Heart left ventricle (tissue), 16 donors: ENCODE results near the gene PI4K2A. TPM values are rescaled to one million over a fixed set of nuclear protein-coding genes. Genes with fewer than 3 reads are reported as not detected.

ENCODE experiments used
- ATAC-seq, 4 donors: fragments of 200-7000 bp; cut with Tn5 transposase; one replicate each; pipeline ENCODE4 v1.9.1; 2020 to 2022; ENCODE audit warnings: moderate library complexity in 4 of 4, mild to moderate bottlenecking in 3 of 4, moderate number of reproducible peaks in 1 of 4
- DNase-seq, 5 donors: peaks; one replicate each; pipeline ENCODE4 v3.0.0-alpha.2; 2020
- H3K27ac ChIP-seq, 12 donors: fragments of 200-600 bp; sonication (generic) in 4 of 12; one replicate each; pipeline versions ENCODE4 v1.5.0 to v1.8.0; 2016 to 2022; ENCODE audit warnings: mild to moderate bottlenecking in 2 of 12
- H3K27me3 ChIP-seq, 9 donors: fragments of 200-600 bp; sonication (generic) in 2 of 9; one replicate each; pipeline versions ENCODE4 v1.5.1 to v1.8.0; 2016 to 2022; ENCODE audit warnings: mild to moderate bottlenecking in 3 of 9
- H3K36me3 ChIP-seq, 9 donors: fragments of 200-600 bp; sonication (generic) in 2 of 9; one replicate each; pipeline versions ENCODE4 v1.5.0 to v1.8.0; 2018 to 2022; ENCODE audit warnings: mild to moderate bottlenecking in 2 of 9
- H3K4me1 ChIP-seq, 12 donors: fragments of 200-600 bp; sonication (generic) in 4 of 12; one replicate each; pipeline versions ENCODE4 v1.5.0 to v1.8.0; 2016 to 2022; ENCODE audit warnings: mild to moderate bottlenecking in 3 of 12
- H3K4me3 ChIP-seq, 12 donors: fragments of 200-600 bp; sonication (generic) in 4 of 12; one replicate each; pipeline versions ENCODE4 v1.5.0 to v1.8.0; 2017 to 2022; ENCODE audit warnings: mild to moderate bottlenecking in 9 of 12, moderate library complexity in 4 of 12
- H3K9me3 ChIP-seq, 12 donors: fragments of 200-600 bp; sonication (generic) in 4 of 12; one replicate each; pipeline versions ENCODE4 v1.5.0 to v1.8.0; 2016 to 2022; ENCODE audit warnings: mild to moderate bottlenecking in 1 of 12
- CTCF ChIP-seq, 12 donors: fragments of 200-600 bp; sonication (generic) in 4 of 12; IDR thresholded peaks; one replicate each; pipeline versions ENCODE4 v1.5.0 to v1.8.0; 2018 to 2022; ENCODE audit warnings: antibody characterized with exemption in 12 of 12, mild to moderate bottlenecking in 5 of 12
- POLR2A ChIP-seq, 2 donors: fragments of 450-650 bp; IDR thresholded peaks; one replicate each; pipeline ENCODE4 v1.6.1; 2017; ENCODE audit warnings: antibody characterized with exemption in 2 of 2, mild to moderate bottlenecking in 2 of 2, moderate library complexity in 2 of 2
- WGBS, 4 donors: extraction: QIAGEN DNeasy Blood & Tissue Kit in 2 of 4; methylation state at CpG; one replicate each; pipeline versions ENCODE4 v1.1.5 to v1.1.7; 2013 to 2018; 5-methylcytosine and 5-hydroxymethylcytosine counted together
- intact Hi-C, 10 donors: fragments of 100-400 bp; cut with DNase I; formaldehyde crosslinking; loops; one replicate each; pipeline versions ENCODE4 v1.11.1 to v1.14.2; 2022
- polyA plus RNA-seq, 2 donors: library from polyadenylated mRNA; stranded (reverse); fragments of 200-250 nt; gene quantifications; one replicate each; pipeline ENCODE4 v1.2.3, GENCODE V29; 2013
- total RNA-seq, 9 donors: library from RNA; depleted of rRNA in 2 of 9; stranded (reverse); fragments of >200 nt in 2 of 9; fragmentation: NEBNext Ultra II Directional in 3 of 9; extraction: Animal tissue kit (Norgen Biotek cat#: 25700) in 3 of 9; gene quantifications; one replicate each; pipeline versions ENCODE4 v1.1.0 to v1.2.4, GENCODE V29; 2016 to 2023
- donor health status: ischemic (EF 13 %, LVEDD 7.1; RV severe dilation, severe dysfunction).
- donor health status: healthy with polysubstance abuse.
- donor health status: DM: no; HTN: yes; CAD: no.
- donor health status: DM: no; HTN: no; CAD: no.
- donor health status: ischemic (EF 25% LVEDD 6.9; RV normal size, moderate dysfunction).
- donor health status: ischemic (EF 25% LVEDD 5.7; RV mildly dilated, moderate dysfunction).
- donor health status: healthy.
- donor health status: DM: yes; HTN: yes; CAD: no.
- donor health status: ischemic (EF 35%, LVEDD 5.7; RV mildly dilated, moderate dysfunction).
- donor health status: nonischemic (EF 11% LVEDD 7.7; RV severe dilation, severe dysfunction).
- donor health status: DM: yes; HTN: yes; CAD: no.
- donor health status: PGD.
- donor health status: ischemic (EF 29% LVEDD 5.4; RV normal size, mild dysfunction).
- donor health status: nonischemic (EF 23%, LVEDD 6.1; RV moderate dilation, normal function).

PI4K2A gene
- total and polyA plus RNA-seq, 11 donors = 5.6 to 36.8 (median 17.3) TPM

GRCh38 chr10:97596101-97597082 lies 44.1 kb upstream of the PI4K2A start:
- H3K27me3 ChIP-seq = no peaks in the 10 kb centered on the region
- WGBS, 4 donors = 25 to 37% (median 30%) methylated on average over 10 of the region's 10 CpGs
- intact Hi-C loops = loop anchor here in 2 of 10 donors (1.0 to 2.0 kb wide), 2 partner anchors 11 to 22 kb away; no protein-coding TSS in a partner anchor
- no peaks in the 10 kb centered on the region for H3K9me3 ChIP-seq
- TF ChIP-seq POLR2A (IDR thresholded peaks at IDR 0.05) = peak in 1 of 2 donors; percentile 60
- no peak for TF ChIP-seq CTCF (IDR thresholded peaks at IDR 0.05)
- peaks cover 0 to 64% (median 23%) of the 10 kb centered on the region in 12 donors for H3K4me1 ChIP-seq
- DNase-seq = peak in 3 of 5 donors; percentile 64 to 79 (median 69)
- H3K36me3 ChIP-seq = no peaks in the 10 kb centered on the region
- H3K4me3 ChIP-seq = no peak overlapping the region
- peak; percentile 92 to 96 (median 93) for ATAC-seq
- peak overlapping the region; percentile 81 to 99 (median 92) for H3K27ac ChIP-seq

GRCh38 chr10:97597778-97598177 lies 42.7 kb upstream of the PI4K2A start:
- Histone ChIP-seq H3K9me3 (no peaks in the 10 kb centered on the region), H3K4me1 (peaks cover 0 to 71% (median 23%) of the 10 kb centered on the region in 12 donors), H3K36me3 (no peaks in the 10 kb centered on the region), H3K27me3 (no peaks in the 10 kb centered on the region), H3K27ac (peak overlapping the region; percentile 51 to 99 (median 92)), H3K4me3 (no peak overlapping the region)
- WGBS, 4 donors = 94 to 100% (median 98%) methylated on average over 2 of the region's 2 CpGs
- DNase-seq = no peak
- TF ChIP-seq CTCF (IDR thresholded peaks at IDR 0.05) (no peak), POLR2A (IDR thresholded peaks at IDR 0.05) (no peak)
- intact Hi-C loops = loop anchor here in 1 of 10 donors (2.0 kb wide), 1 partner anchor 23 kb away; no protein-coding TSS in a partner anchor
- ATAC-seq = no peak

- H3K27ac ChIP-seq = peak overlapping the region in 7 of 12 donors; percentile 61 to 95 (median 90)
- H3K4me1 ChIP-seq = peaks cover 0 to 64% (median 19%) of the 10 kb centered on the region in 12 donors
- H3K27me3 ChIP-seq = no peaks in the 10 kb centered on the region
- WGBS, 4 donors = 88 to 94% (median 93%) methylated on average over 19 of the region's 19 CpGs
- H3K4me3 ChIP-seq = no peak overlapping the region
- H3K9me3 ChIP-seq = no peaks in the 10 kb centered on the region
- intact Hi-C loops = no loop called here
- ATAC-seq (no peak), DNase-seq (no peak)
- H3K36me3 ChIP-seq = no peaks in the 10 kb centered on the region
- TF ChIP-seq POLR2A (IDR thresholded peaks at IDR 0.05) (no peak), CTCF (IDR thresholded peaks at IDR 0.05) (no peak)
These were observed 41.8 kb upstream of the PI4K2A start for GRCh38 chr10:97598407-97599271.
